GM23248 (cell line): ENCODE data around the gene EHBP1L1.

ENCODE experiments used
- EZH2 ChIP-seq: fragments of 200-600 bp; sonication (generic); IDR thresholded peaks from 2 replicates; pipeline ENCODE4 v1.6.1; 2018; ENCODE audit warnings: antibody characterized with exemption, mild to moderate bottlenecking; ENCODE audit not compliant: insufficient read depth, poor library complexity, severe bottlenecking
- EZH2phosphoT487 ChIP-seq: fragments of 200-600 bp; sonication (generic); IDR thresholded peaks from 2 replicates; pipeline ENCODE4 v1.6.1; 2018; ENCODE audit warnings: antibody characterized with exemption, moderate library complexity, mild to moderate bottlenecking, low read depth; ENCODE audit not compliant: insufficient read depth

DNA sequence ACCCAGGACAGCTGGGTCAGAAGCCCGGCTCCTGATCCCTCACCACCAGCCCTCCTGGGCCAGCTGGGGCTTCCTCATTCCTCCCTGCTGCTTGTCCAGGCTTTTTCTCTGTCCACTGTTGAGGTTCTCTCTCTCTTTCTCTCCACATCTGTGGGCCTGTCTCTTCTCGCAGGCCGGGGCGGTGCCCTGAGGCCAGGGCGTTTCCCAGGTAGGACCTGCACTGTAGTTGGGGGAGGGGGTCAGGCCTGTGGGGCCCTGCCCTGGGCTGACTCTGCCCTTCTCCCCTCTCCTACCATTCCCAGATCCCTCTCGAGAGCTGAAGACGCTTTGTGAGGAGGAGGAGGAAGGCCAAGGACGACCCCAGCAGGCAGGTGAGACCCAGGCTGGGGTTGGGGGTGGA, 4.9 kb downstream of the EHBP1L1 start:
- TF ChIP-seq EZH2 (no peak), EZH2phosphoT487 (no peak)
